ENCODE measurements around the gene PDE6C. TPM values are rescaled to one million over a fixed set of nuclear protein-coding genes. Genes with fewer than 3 reads are reported as not detected.

PDE6C gene
- total RNA-seq, 2 donors from 2014 or later, result not detected

GRCh38 chr10:93589648-93590562 lies 22.4 kb upstream of the PDE6C start:
- no peaks in the 10 kb centered on the region for H3K9me3 ChIP-seq
- no peaks in the 10 kb centered on the region for H3K27me3 ChIP-seq
- no peak for DNase-seq
- TF ChIP-seq CTCF (IDR thresholded peaks at IDR 0.05), result no peak
- no peak overlapping the region for H3K27ac ChIP-seq
- no peaks in the 10 kb centered on the region for H3K4me1 ChIP-seq
- no peak overlapping the region for H3K9ac ChIP-seq (ENCODE audit: low read depth in 2 of 2, low read length in 2 of 2)
- H3K4me3 ChIP-seq, result no peak overlapping the region
- intact Hi-C loops (cut with DNase I), result no loop called here
- H3K36me3 ChIP-seq, result no peaks in the 10 kb centered on the region

- no peaks in the 10 kb centered on the region for H3K36me3 ChIP-seq
- intact Hi-C loops (cut with DNase I), result no loop called here
- H3K27ac ChIP-seq, result peak overlapping the region; percentile 63
- H3K4me3 ChIP-seq, result no peak overlapping the region
- H3K27me3 ChIP-seq, result no peaks in the 10 kb centered on the region
- no peak overlapping the region for H3K9ac ChIP-seq (ENCODE audit: low read depth in 2 of 2, low read length in 2 of 2)
- no peaks in the 10 kb centered on the region for H3K4me1 ChIP-seq
- no peaks in the 10 kb centered on the region for H3K9me3 ChIP-seq
- DNase-seq, result no peak
- TF ChIP-seq CTCF (IDR thresholded peaks at IDR 0.05), result no peak
Observed at GRCh38 chr10:93590638-93591037, 21.7 kb upstream of the PDE6C start.

DNA sequence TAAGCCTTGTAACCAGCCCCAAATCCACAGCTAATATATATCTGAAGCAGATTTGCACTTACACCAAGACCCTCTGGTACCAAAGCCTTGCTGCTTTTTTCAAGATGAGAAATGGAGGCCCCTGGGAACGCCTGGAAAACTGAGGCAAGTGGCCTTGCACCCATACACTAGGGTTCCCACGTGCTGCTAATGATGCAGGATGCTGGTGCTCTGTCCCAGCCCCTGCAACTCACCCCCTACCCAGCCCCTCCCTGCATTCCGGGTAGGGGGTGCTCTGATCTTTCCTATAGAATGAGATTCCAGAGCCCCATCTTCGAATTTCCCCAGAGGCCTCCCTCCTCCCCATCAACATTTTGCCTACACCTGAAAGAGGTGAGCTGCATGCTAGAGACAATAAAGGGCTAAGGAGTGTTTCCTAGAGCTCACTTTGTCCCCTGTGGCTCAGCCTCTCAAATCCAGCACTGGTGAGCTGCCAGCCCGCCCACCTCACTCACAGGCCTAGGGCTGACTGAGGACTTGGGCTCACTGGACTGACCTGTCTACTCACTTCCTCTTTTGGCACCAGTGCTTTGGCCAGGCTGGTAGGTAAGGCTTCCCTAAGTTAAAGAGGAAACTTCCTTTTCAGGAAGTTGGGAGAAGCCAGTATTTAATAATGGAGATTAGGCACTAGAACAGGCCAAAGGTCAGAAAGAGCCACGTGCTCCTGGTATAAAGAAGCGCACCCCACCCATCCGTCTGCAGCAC lies 21.1 kb upstream of the PDE6C start:
- peak overlapping the region; percentile 63 for H3K27ac ChIP-seq

DNA sequence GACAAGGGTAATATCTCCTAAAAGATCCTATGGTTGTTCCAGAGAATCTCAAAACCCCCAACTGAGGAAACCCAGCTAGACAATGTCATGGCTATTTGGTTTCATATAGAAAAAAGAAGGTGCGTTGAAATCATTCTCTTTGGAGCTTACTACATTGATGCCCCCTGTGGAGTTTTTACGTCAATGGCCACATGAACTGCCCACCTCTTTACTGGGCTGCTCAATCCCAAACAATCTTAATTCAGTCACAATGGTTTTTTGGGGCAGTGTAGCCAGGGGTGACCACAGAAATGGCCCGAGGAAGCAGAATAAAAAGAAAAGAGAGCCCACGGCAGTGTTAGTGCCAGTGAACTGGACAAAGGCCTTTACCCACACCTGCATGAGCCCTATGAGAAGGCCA lies 19.1 kb upstream of the PDE6C start:
- no peak for TF ChIP-seq CTCF (IDR thresholded peaks at IDR 0.05)
- Histone ChIP-seq H3K27ac (no peak overlapping the region), H3K27me3 (no peaks in the 10 kb centered on the region), H3K9me3 (no peaks in the 10 kb centered on the region), H3K4me3 (no peak overlapping the region), H3K4me1 (no peaks in the 10 kb centered on the region), H3K36me3 (no peaks in the 10 kb centered on the region), H3K9ac (ENCODE audit: low read depth in 2 of 2, low read length in 2 of 2) (no peak overlapping the region)
- intact Hi-C loops (cut with DNase I), result no loop called here
- no peak for DNase-seq

More for the DNA sequence above, 21.1 kb upstream of the PDE6C start:
- Histone ChIP-seq H3K36me3 (no peaks in the 10 kb centered on the region), H3K4me3 (no peak overlapping the region), H3K9ac (ENCODE audit: low read depth in 2 of 2, low read length in 2 of 2) (peak overlapping the region in 1 of 2 donors; percentile 35), H3K9me3 (no peaks in the 10 kb centered on the region), H3K4me1 (no peaks in the 10 kb centered on the region), H3K27me3 (no peaks in the 10 kb centered on the region)
- TF ChIP-seq CTCF (IDR thresholded peaks at IDR 0.05), result no peak
- intact Hi-C loops (cut with DNase I), result no loop called here
- peak; percentile 74 for DNase-seq

DNA sequence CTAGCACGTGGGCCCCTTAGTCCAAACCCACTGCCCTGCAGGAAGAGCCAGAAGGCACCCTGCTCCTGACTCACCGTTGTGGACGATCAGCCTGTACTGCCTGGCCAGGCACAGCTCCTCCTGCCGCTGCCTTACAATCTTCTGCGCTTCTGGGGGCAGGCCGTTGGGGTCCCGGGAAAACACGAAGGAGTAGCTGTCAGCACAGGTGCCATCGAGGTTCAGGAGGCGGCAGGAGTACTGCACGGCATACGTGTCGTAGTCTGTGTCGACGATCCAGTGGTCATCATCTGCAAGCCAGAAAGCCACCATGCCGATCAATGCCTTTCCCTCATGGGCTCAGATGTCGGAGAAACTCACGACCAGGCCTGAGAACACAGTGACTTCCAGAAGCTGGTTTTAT lies 18.6 kb upstream of the PDE6C start:
- DNase-seq, result no peak
- intact Hi-C loops (cut with DNase I), result no loop called here
- TF ChIP-seq CTCF (IDR thresholded peaks at IDR 0.05), result no peak

More for the DNA sequence above, 18.6 kb upstream of the PDE6C start:
- no peaks in the 10 kb centered on the region for H3K36me3 ChIP-seq
- no peak overlapping the region for H3K27ac ChIP-seq
- no peaks in the 10 kb centered on the region for H3K27me3 ChIP-seq
- H3K9ac ChIP-seq (ENCODE audit: low read depth in 2 of 2, low read length in 2 of 2), result no peak overlapping the region
- H3K9me3 ChIP-seq, result no peaks in the 10 kb centered on the region
- no peak overlapping the region for H3K4me3 ChIP-seq
- H3K4me1 ChIP-seq, result no peaks in the 10 kb centered on the region

Measured in colonic mucosa (tissue), 4 donors.